Esophagus muscularis mucosa (tissue), 4 donors: ENCODE results near the gene IGF1R. TPM values are rescaled to one million over a fixed set of nuclear protein-coding genes. Genes with fewer than 3 reads are reported as not detected.

Source experiments
- DNase-seq: peaks from one replicate; pipeline ENCODE4 v3.0.0-alpha.2; 2017; ENCODE audit errors: extremely low spot score
- H3K27ac ChIP-seq, 4 donors: fragments of 200-600 bp; sonication (generic); replicated peaks in 1 of 4; 1 replicate in 3 of 4; 2 replicates in 1 of 4; pipeline ENCODE4 v1.5.1; 2016 to 2019; ENCODE audit warnings: mild to moderate bottlenecking in 1 of 4
- H3K27me3 ChIP-seq, 4 donors: fragments of 200-600 bp; sonication (generic); one replicate each; pipeline versions ENCODE4 v1.5.1 to v1.6.0; 2016 to 2019
- H3K36me3 ChIP-seq, 4 donors: fragments of 200-600 bp; sonication (generic); one replicate each; pipeline ENCODE4 v1.5.1; 2016 to 2019
- H3K4me1 ChIP-seq, 4 donors: fragments of 200-600 bp; sonication (generic); one replicate each; pipeline ENCODE4 v1.5.1; 2016 to 2019
- H3K4me3 ChIP-seq, 4 donors: fragments of 200-600 bp; sonication (generic); 1 replicate in 2 of 4; 2 replicates in 2 of 4; pipeline ENCODE4 v1.5.1; 2016 to 2019; ENCODE audit warnings: mild to moderate bottlenecking in 4 of 4, moderate library complexity in 1 of 4
- H3K9me3 ChIP-seq, 4 donors: fragments of 200-600 bp; sonication (generic); 1 replicate in 3 of 4; 2 replicates in 1 of 4; pipeline ENCODE4 v1.5.1; 2016 to 2019
- CTCF ChIP-seq, 3 experiments: fragments of 200-600 bp in 2 of 3; fragments of 450-650 bp in 1 of 3; sonication (generic) in 2 of 3; IDR thresholded peaks; one replicate each; pipeline ENCODE4 v1.5.1; 2017 to 2019; ENCODE audit warnings: antibody characterized with exemption in 3 of 3, mild to moderate bottlenecking in 2 of 3, moderate library complexity in 1 of 3
- EP300 ChIP-seq: sonication (generic); formaldehyde crosslinking; IDR thresholded peaks from one replicate; pipeline ENCODE4 v1.6.1; 2017; ENCODE audit warnings: antibody characterized with exemption
- POLR2A ChIP-seq: fragments of 450-650 bp; IDR thresholded peaks from one replicate; pipeline ENCODE4 v1.6.1; 2017; ENCODE audit warnings: antibody characterized with exemption, moderate library complexity, mild to moderate bottlenecking, low read depth
- POLR2AphosphoS5 ChIP-seq, 2 donors: sonication (generic); formaldehyde crosslinking; IDR thresholded peaks; one replicate each; pipeline ENCODE4 v1.6.1; 2017; ENCODE audit warnings: antibody characterized with exemption in 2 of 2
- WGBS: methylation state at CpG from one replicate; pipeline ENCODE4 v1.1.5; 2018; 5-methylcytosine and 5-hydroxymethylcytosine counted together
- intact Hi-C: fragments of 100-400 bp; cut with DNase I; formaldehyde crosslinking; loops from one replicate; pipeline ENCODE4 v1.15.1; 2023
- total RNA-seq, 4 donors: library from RNA; depleted of rRNA; stranded (reverse); fragments of >200 nt; gene quantifications; one replicate each; pipeline versions ENCODE4 v1.1.0 to v1.2.1, GENCODE V29; 2016

Gene IGF1R
- total RNA-seq, 4 donors from 2014 or later, result 33.6 to 95.3 (median 49.7) TPM

- no peak for TF ChIP-seq CTCF (IDR thresholded peaks at IDR 0.05)
- TF ChIP-seq EP300, result no peak
- TF ChIP-seq POLR2AphosphoS5 (IDR thresholded peaks at IDR 0.05), result no peak
- TF ChIP-seq POLR2A, result no peak
- Histone ChIP-seq H3K4me1 (peaks cover 52 to 94% (median 90%) of the 10 kb centered on the region in 4 donors), H3K27me3 (no peaks in the 10 kb centered on the region), H3K36me3 (no peaks in the 10 kb centered on the region), H3K4me3 (peak overlapping the region; percentile 59 to 72 (median 66)), H3K9me3 (no peaks in the 10 kb centered on the region), H3K27ac (peak overlapping the region; percentile 85 to 92 (median 88))
- intact Hi-C loops, result no loop called here
- DNase-seq, result no peak
- WGBS, result 48% methylated on average over 18 of the region's 18 CpGs
Measured at GRCh38 chr15:98853617-98854420, 205.5 kb downstream of the IGF1R start.

- Histone ChIP-seq H3K9me3 (no peaks in the 10 kb centered on the region), H3K4me3 (no peak overlapping the region), H3K27ac (peak overlapping the region; percentile 85 to 92 (median 88)), H3K4me1 (peaks cover 52 to 94% (median 88%) of the 10 kb centered on the region in 4 donors), H3K27me3 (no peaks in the 10 kb centered on the region), H3K36me3 (no peaks in the 10 kb centered on the region)
- DNase-seq, result no peak
- 54% methylated on average over 7 of the region's 7 CpGs for WGBS
- TF ChIP-seq CTCF (IDR thresholded peaks at IDR 0.05), result no peak
- TF ChIP-seq POLR2A, result no peak
- TF ChIP-seq POLR2AphosphoS5 (IDR thresholded peaks at IDR 0.05), result peak in 1 of 2 donors; percentile 38
- TF ChIP-seq EP300, result no peak
- intact Hi-C loops, result no loop called here
Measured at GRCh38 chr15:98854496-98854895, 206.2 kb downstream of the IGF1R start.

GRCh38 chr15:98855067-98855814 lies 206.9 kb downstream of the IGF1R start:
- Histone ChIP-seq H3K4me1 (peaks cover 53 to 94% (median 86%) of the 10 kb centered on the region in 4 donors), H3K36me3 (no peaks in the 10 kb centered on the region), H3K27me3 (no peaks in the 10 kb centered on the region), H3K4me3 (no peak overlapping the region), H3K9me3 (no peaks in the 10 kb centered on the region), H3K27ac (peak overlapping the region; percentile 85 to 92 (median 88))
- DNase-seq, result no peak
- TF ChIP-seq EP300, result no peak
- no peak for TF ChIP-seq CTCF (IDR thresholded peaks at IDR 0.05)
- TF ChIP-seq POLR2A, result no peak
- TF ChIP-seq POLR2AphosphoS5 (IDR thresholded peaks at IDR 0.05), result no peak
- intact Hi-C loops, result loop anchor here (5.0 kb wide), 1 partner anchor 222 kb away; no protein-coding TSS in a partner anchor
- 89% methylated on average over 10 of the region's 10 CpGs for WGBS

GRCh38 chr15:98855815-98856531 lies 207.6 kb downstream of the IGF1R start:
- intact Hi-C loops, result loop anchor here (5.0 kb wide), 1 partner anchor 221 kb away; no protein-coding TSS in a partner anchor
- Histone ChIP-seq H3K4me1 (peaks cover 51 to 94% (median 86%) of the 10 kb centered on the region in 4 donors), H3K27ac (peak overlapping the region; percentile 85 to 92 (median 88)), H3K9me3 (no peaks in the 10 kb centered on the region), H3K27me3 (no peaks in the 10 kb centered on the region), H3K36me3 (no peaks in the 10 kb centered on the region), H3K4me3 (no peak overlapping the region)
- DNase-seq, result no peak
- TF ChIP-seq EP300 (no peak), POLR2A (no peak), POLR2AphosphoS5 (IDR thresholded peaks at IDR 0.05) (no peak), CTCF (IDR thresholded peaks at IDR 0.05) (no peak)
- WGBS, result 63% methylated on average over 7 of the region's 10 CpGs
